ENCODE measurements around the gene A3GALT2. TPM values are rescaled to one million over a fixed set of nuclear protein-coding genes. Genes with fewer than 3 reads are reported as not detected.

The A3GALT2 gene
- total RNA-seq, 1 experiment from 2014 or later: not detected

- TF ChIP-seq SMAD4 (CRISPR knock-in tag; IDR thresholded peaks at IDR 0.05) (no peak), ZNF512 (CRISPR knock-in tag; IDR thresholded peaks at IDR 0.05; ENCODE audit: borderline replicate concordance) (no peak), KAT7 (CRISPR knock-in tag; IDR thresholded peaks at IDR 0.05; ENCODE audit: borderline replicate concordance) (no peak), ZNF317 (CRISPR knock-in tag; IDR thresholded peaks at IDR 0.05; ENCODE audit: borderline replicate concordance, low read depth) (no peak), SOX15 (CRISPR knock-in tag; IDR thresholded peaks at IDR 0.05) (no peak), FOXP4 (CRISPR knock-in tag; IDR thresholded peaks at IDR 0.05) (no peak), GABPB1 (CRISPR knock-in tag; IDR thresholded peaks at IDR 0.05) (no peak), ZNF138 (CRISPR knock-in tag; conservative IDR thresholded peaks at IDR 0.05) (no peak)
- TF ChIP-seq, protein P1, sequence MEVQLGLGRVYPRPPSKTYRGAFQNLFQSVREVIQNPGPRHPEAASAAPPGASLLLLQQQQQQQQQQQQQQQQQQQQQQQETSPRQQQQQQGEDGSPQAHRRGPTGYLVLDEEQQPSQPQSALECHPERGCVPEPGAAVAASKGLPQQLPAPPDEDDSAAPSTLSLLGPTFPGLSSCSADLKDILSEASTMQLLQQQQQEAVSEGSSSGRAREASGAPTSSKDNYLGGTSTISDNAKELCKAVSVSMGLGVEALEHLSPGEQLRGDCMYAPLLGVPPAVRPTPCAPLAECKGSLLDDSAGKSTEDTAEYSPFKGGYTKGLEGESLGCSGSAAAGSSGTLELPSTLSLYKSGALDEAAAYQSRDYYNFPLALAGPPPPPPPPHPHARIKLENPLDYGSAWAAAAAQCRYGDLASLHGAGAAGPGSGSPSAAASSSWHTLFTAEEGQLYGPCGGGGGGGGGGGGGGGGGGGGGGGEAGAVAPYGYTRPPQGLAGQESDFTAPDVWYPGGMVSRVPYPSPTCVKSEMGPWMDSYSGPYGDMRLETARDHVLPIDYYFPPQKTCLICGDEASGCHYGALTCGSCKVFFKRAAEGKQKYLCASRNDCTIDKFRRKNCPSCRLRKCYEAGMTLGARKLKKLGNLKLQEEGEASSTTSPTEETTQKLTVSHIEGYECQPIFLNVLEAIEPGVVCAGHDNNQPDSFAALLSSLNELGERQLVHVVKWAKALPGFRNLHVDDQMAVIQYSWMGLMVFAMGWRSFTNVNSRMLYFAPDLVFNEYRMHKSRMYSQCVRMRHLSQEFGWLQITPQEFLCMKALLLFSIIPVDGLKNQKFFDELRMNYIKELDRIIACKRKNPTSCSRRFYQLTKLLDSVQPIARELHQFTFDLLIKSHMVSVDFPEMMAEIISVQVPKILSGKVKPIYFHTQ (CRISPR knock-in tag; IDR thresholded peaks at IDR 0.05): no peak
- TF ChIP-seq, protein P2, sequence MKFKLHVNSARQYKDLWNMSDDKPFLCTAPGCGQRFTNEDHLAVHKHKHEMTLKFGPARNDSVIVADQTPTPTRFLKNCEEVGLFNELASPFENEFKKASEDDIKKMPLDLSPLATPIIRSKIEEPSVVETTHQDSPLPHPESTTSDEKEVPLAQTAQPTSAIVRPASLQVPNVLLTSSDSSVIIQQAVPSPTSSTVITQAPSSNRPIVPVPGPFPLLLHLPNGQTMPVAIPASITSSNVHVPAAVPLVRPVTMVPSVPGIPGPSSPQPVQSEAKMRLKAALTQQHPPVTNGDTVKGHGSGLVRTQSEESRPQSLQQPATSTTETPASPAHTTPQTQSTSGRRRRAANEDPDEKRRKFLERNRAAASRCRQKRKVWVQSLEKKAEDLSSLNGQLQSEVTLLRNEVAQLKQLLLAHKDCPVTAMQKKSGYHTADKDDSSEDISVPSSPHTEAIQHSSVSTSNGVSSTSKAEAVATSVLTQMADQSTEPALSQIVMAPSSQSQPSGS (CRISPR knock-in tag; IDR thresholded peaks at IDR 0.05; ENCODE audit: borderline replicate concordance, low read depth): no peak
- TF ChIP-seq, protein P3, sequence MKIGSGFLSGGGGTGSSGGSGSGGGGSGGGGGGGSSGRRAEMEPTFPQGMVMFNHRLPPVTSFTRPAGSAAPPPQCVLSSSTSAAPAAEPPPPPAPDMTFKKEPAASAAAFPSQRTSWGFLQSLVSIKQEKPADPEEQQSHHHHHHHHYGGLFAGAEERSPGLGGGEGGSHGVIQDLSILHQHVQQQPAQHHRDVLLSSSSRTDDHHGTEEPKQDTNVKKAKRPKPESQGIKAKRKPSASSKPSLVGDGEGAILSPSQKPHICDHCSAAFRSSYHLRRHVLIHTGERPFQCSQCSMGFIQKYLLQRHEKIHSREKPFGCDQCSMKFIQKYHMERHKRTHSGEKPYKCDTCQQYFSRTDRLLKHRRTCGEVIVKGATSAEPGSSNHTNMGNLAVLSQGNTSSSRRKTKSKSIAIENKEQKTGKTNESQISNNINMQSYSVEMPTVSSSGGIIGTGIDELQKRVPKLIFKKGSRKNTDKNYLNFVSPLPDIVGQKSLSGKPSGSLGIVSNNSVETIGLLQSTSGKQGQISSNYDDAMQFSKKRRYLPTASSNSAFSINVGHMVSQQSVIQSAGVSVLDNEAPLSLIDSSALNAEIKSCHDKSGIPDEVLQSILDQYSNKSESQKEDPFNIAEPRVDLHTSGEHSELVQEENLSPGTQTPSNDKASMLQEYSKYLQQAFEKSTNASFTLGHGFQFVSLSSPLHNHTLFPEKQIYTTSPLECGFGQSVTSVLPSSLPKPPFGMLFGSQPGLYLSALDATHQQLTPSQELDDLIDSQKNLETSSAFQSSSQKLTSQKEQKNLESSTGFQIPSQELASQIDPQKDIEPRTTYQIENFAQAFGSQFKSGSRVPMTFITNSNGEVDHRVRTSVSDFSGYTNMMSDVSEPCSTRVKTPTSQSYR (CRISPR knock-in tag; IDR thresholded peaks at IDR 0.05): no peak
Observed at GRCh38 chr1:33263890-33264504, 56.9 kb downstream of the A3GALT2 start (continued).

DNA sequence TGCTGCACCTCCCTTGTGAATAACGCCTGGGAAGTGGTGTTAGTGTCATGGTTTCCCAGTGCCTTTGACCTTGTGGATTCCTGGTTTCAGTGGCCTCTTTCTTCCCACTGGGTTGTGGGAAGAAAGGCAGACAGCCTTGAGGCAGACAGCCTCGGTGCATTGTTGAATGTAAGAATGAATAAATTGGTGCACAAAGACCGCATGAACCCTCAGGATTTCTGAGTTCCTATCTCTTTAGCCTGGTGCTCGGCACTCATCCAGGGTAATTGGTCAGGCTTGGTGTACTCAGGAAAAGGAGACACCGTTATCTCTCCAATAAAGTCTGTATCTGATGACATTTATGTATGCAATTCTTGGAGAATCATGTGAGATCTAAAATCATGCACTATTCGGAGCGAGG is 59.6 kb downstream of the A3GALT2 start:
- H3K27ac Mint-ChIP-seq: no peak overlapping the region
- no peak overlapping the region for H3K4me3 Mint-ChIP-seq
- no peaks in the 10 kb centered on the region for H3K9me3 Mint-ChIP-seq
- no peak for DNase-seq (ENCODE audit: low spot score)
- ChIA-PET CTCF (interaction anchor here (1.2 kb wide), 1 partner anchor 134 kb away, joined by 4 read pairs; no protein-coding TSS in a partner anchor), POLR2A (no interaction called here)
- no peak for ATAC-seq
- H3K36me3 Mint-ChIP-seq: no peaks in the 10 kb centered on the region; the same call in 1 of the 2 replicates
- no peaks in the 10 kb centered on the region; the same call in 1 of the 2 replicates for H3K27me3 Mint-ChIP-seq (ENCODE audit: low read depth)
- H3K4me1 Mint-ChIP-seq: peaks cover 29% of the 10 kb centered on the region
- TF ChIP-seq, protein P1 (CRISPR knock-in tag; IDR thresholded peaks at IDR 0.05): no peak
- TF ChIP-seq NFE2L1 (CRISPR knock-in tag; IDR thresholded peaks at IDR 0.05) (no peak), MYBL2 (CRISPR knock-in tag; IDR thresholded peaks at IDR 0.05) (no peak), NR3C1 (CRISPR knock-in tag; conservative IDR thresholded peaks at IDR 0.05; ENCODE audit: low read depth) (no peak), ZBTB21 (CRISPR knock-in tag; IDR thresholded peaks at IDR 0.05; ENCODE audit: borderline replicate concordance) (no peak), ZNF671 (CRISPR knock-in tag; IDR thresholded peaks at IDR 0.05) (no peak)
- TF ChIP-seq, protein P4, sequence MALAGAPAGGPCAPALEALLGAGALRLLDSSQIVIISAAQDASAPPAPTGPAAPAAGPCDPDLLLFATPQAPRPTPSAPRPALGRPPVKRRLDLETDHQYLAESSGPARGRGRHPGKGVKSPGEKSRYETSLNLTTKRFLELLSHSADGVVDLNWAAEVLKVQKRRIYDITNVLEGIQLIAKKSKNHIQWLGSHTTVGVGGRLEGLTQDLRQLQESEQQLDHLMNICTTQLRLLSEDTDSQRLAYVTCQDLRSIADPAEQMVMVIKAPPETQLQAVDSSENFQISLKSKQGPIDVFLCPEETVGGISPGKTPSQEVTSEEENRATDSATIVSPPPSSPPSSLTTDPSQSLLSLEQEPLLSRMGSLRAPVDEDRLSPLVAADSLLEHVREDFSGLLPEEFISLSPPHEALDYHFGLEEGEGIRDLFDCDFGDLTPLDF (CRISPR knock-in tag; IDR thresholded peaks at IDR 0.05): no peak
- TF ChIP-seq, protein P5, sequence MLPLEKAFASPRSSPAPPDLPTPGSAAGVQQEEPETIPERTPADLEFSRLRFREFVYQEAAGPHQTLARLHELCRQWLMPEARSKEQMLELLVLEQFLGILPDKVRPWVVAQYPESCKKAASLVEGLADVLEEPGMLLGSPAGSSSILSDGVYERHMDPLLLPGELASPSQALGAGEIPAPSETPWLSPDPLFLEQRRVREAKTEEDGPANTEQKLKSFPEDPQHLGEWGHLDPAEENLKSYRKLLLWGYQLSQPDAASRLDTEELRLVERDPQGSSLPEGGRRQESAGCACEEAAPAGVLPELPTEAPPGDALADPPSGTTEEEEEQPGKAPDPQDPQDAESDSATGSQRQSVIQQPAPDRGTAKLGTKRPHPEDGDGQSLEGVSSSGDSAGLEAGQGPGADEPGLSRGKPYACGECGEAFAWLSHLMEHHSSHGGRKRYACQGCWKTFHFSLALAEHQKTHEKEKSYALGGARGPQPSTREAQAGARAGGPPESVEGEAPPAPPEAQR (CRISPR knock-in tag; IDR thresholded peaks at IDR 0.05): no peak

Measured in WTC11 (cell line).